ENCODE measurements around the gene RABAC1.

GRCh38 chr19:41912899-41913537, 46.1 kb downstream of the RABAC1 start:
- no peak for TF ChIP-seq TCF7L2 (IDR thresholded peaks at IDR 0.05; ENCODE audit: low read depth, low read length)
- TF ChIP-seq POLR2AphosphoS5 (IDR thresholded peaks at IDR 0.05; ENCODE audit: low read depth, low read length): no peak
